GM12874 (cell line): Measurements from ENCODE around the gene SEC16A.

Experiments used
- CTCF ChIP-seq: IDR thresholded peaks from 2 replicates; pipeline ENCODE4 v1.5.1; 2011; ENCODE audit warnings: low read depth, mild to moderate bottlenecking, control low read depth, low read length, moderate library complexity; ENCODE audit not compliant: insufficient read depth

Gene SEC16A

DNA sequence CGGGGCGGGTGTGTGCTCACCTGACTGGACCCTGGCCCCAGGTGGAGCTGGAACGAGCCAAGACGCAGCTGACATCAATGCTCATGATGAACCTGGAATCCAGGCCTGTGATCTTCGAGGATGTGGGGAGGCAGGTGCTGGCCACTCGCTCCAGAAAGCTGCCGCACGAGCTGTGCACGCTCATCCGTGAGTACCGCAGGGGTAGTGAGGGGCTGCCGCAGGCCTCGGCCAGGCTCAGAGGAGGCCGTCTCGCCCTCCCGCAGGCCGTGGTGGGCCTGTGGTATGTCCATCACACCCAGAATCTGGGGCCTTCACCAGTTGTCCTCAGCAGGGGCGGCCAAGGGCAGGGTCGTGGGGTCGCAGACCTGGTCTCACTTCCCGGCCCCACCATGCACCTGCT, 61.0 kb downstream of the SEC16A start:
- no peak for TF ChIP-seq CTCF

DNA sequence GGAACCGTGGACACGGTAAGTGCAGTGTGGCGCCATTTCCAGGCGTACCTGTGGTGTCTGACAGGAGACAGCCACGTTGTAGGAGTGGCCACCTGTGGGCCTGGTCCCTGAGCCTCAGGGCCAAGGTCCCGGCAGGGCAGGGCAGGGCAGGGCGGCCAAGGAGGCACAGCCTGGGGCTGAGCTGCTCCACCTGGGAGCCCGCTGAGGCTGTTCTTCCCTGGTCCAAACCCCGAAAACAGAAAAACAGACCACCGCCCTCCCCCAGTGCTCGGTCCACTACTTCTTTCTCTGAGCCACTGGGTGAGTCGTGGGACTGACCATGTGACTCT, 63.8 kb downstream of the SEC16A start:
- no peak for TF ChIP-seq CTCF

DNA sequence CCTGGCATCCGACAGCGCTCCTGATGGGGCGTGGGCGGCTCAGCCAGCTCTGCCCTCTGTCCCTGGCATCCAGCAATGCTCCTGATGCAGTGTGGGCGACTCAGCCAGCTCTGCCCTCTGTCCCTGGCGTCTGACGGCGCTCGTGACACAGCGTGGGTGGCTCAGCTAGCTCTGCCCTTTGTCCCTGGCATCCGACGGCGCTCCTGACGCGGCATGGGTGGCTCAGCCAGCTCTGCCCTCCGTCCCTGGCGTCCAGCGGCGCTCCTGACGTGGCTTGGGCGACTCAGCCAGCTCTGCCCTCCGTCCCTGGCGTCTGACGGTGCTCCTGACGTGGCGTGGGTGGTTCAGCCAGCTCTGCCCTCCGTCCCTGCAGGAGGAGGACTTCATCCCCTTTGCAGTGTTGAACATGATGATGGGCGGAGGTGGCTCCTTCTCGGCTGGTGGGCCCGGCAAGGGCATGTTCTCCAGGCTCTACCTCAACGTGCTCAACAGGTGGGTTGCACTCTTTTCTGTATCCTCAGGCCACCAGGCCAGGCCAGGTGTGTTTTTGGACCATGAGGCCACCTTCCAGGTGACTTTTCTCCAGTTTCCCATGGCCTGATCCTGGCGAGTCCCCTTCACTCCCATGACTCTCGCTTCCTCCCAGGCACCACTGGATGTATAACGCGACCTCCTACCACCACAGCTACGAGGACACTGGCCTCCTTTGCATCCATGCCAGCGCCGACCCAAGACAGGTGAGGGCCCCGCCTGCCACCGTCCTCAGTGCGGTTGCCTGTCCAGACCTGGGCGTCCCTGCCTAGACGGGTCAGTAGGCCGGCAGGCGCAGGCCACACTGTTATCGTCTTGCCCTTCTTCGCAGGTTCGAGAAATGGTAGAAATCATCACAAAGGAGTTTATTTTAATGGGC, 64.4 kb downstream of the SEC16A start:
- TF ChIP-seq CTCF, result no peak

DNA sequence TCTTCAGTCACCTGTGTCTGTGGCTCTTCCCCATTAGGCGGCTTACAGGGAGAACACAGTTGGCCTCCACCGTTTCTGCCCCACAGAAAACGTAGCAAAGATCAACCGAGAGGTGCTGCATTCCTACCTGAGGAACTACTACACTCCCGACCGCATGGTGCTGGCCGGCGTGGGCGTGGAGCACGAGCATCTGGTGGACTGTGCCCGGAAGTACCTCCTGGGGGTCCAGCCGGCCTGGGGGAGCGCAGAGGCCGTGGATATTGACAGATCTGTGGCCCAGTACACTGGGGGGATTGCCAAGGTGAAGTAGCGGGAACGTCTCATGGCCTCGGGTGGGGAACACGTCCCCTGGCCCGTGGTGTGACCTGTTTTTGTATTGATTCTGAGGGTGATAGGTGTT, 65.9 kb downstream of the SEC16A start:
- no peak for TF ChIP-seq CTCF

DNA sequence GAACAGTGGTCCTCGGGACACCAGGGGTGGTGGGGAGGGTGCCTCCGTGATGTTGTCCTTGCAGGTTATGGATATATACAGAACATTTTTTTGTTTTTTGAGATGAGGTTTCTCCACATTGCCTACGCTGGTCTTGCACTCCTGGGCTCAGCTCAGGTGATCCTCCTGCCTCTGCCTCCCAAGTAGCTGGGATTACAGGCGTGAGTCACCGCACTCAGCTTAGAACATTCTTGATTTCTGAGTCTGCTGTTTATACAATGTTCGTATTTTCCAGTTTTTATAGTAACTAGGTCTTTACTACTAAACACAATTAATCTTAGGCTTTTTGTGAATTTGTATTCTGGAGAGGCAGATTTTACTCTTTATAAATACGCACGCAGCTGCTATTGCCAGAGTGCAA, 66.4 kb downstream of the SEC16A start:
- TF ChIP-seq CTCF, result no peak

GRCh38 chr9:136412962-136413361, 69.9 kb downstream of the SEC16A start:
- TF ChIP-seq CTCF, result no peak

DNA sequence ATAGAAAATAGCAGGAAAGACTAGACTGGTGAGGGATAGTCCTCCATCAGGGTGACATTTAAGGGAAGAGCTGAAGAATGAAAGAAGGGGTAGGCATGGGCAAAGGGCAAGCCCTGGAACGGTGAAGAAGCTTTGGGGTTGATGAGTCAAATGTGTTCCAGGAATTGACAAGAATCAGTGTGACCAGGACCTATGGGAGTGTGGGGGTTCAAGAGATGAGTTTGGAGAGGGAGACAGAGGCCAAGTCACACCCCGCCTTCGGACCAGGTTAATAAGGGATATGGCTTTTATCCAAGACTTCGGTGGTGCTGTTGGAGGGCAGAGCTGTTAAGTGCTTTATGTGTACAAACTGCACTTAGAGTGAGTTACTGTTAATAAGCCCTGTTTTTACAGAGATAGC, 71.5 kb downstream of the SEC16A start:
- no peak for TF ChIP-seq CTCF
